ENCODE results near the gene POLH.
"Not testable (repeated sequence)": the region's sequence is repeated elsewhere in the genome, so short reads cannot be mapped to it uniquely, and the experiment has no call there.

Gene POLH

DNA sequence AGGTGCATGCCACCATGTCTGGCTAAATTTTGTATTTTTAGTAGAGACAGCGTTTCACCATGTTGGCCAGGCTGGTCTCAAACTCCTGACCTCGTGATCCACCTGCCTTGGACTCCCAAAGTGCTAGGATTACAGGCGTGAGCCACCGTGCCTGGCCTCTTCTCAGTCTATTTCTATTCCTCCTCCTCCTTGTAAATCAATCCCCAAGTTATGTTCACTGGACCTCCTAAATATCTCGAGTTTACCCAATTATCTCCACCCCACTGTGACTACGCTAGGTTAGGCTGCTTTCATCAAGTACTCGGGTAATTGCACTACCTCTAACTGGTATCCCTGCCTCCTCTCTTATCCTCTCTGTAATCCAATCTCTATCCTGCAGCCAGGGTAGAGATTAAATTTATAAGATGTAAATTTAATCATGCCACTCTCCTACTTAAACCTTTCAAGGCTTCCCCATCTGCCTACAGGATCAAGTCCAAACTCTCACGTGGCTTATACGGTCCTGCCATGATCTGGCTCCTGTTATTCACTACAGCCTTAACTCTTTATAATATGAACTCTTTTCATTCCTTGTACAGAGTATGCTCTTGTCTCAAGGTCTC lies 58.8 kb downstream of the POLH start:
- no peak for DNase-seq

DNA sequence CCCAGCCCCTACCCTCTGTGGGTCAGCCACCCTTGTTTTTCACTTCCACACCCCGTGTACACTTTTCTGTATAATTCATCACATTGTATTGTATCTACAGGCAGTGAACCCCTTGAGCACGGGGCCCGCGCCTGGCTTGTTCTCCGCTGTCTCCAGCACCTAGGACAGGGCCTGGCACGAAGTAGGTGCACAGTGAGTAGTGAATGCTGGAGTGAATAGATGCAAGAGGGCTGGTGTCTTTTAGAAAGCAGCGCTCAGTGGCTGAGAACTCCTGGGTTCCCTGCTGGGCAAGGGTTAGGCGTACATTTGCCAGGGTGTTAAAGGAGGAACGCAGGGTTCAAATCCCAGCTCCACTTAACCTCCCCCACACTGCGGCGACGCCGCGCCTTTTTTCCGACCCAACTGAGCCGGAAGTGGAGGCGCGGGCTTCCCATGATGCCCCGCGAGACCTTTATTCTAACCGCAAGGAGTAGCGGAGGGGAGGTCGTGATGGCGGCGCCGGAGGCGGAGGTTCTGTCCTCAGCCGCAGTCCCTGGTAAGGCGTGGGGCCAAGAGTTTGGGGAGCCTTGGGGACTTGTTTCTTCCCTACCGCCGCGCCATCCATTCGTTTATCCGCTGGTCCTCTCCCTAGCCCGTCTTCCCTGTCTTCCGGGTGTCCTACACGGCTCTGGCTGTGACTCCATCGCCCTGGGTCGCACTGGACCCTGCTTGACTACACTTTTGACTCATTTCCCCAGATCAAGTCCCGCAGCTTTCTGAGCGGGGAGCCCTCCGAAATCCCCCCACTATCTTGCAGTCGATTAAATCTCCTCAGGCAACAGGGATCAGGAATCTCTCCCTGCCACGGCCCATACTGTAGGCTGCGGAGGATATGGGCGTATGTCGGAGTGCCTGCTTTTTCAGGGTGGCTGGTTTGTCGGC lies 59.7 kb downstream of the POLH start, which contains the start of gene MAD2L1BP:
MAD2L1BP (plus strand) TSS at position 454 of the 921 bp plus-strand sequence; CDS start at position 490, 36 bp downstream.
- peak; percentile 75 for DNase-seq

DNA sequence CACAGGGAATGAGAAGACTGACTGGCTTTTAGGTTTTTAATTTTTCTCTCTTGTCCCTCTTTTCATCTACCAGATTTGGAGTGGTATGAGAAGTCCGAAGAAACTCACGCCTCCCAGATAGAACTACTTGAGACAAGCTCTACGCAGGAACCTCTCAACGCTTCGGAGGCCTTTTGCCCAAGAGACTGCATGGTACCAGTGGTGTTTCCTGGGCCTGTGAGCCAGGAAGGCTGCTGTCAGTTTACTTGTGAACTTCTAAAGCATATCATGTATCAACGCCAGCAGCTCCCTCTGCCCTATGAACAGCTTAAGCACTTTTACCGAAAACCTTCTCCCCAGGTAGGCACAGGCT lies 60.3 kb downstream of the POLH start:
- DNase-seq = no peak

DNA sequence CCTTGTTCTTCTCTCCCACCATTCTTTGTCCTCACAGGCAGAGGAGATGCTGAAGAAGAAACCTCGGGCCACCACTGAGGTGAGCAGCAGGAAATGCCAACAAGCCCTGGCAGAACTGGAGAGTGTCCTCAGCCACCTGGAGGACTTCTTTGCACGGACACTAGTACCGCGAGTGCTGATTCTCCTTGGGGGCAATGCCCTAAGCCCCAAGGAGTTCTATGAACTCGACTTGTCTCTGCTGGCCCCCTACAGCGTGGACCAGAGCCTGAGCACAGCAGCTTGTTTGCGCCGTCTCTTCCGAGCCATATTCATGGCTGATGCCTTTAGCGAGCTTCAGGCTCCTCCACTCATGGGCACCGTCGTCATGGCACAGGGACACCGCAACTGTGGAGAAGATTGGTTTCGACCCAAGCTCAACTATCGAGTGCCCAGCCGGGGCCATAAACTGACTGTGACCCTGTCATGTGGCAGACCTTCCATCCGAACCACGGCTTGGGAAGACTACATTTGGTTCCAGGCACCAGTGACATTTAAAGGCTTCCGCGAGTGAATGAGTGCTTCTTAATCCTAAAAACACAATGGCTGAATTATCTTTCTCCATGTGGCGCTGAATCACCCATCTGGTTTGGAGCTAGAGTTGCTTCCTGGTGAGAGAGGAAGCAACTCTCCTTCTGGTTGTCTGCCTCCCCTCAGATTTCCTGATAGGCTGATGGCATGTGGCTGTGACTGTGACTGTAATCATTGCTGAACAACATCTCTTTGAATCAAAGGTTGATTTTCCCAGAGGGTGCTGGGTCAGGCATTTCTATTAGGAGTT lies 64.2 kb downstream of the POLH start:
- no peak for DNase-seq

DNA sequence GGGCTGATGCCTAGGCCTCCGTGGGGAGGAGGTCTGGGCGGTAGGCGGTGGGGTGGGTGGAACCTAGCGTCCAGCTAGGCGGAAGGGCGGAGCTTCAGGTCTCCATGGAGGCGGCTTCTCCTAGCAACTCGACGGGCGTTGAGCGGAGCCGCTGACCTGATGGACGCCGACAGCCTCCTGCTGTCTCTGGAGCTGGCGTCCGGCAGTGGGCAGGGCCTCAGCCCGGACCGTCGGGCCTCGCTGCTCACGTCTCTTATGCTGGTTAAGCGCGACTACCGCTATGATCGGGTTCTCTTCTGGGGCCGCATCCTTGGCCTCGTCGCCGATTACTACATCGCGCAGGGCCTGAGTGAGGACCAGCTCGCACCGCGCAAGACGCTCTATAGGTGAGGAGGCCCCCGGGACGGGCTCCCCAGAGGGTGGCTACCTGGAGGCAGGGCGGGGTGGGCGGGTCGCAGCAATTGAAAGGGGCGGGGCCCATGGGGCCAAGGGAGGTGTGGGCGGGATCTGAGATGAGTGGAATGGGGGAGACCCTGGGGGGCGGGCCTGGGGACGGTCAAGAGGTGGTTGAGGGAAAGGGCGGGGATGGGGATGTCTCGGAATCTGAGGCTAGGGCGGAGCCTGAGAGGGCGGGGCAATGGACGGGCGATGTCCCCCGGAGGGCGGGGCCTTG lies 69.1 kb downstream of the POLH start, which contains the start of gene RSPH9:
RSPH9 (plus strand) TSS at position 97 of the 673 bp plus-strand sequence; CDS start at position 160, 63 bp downstream.
- DNase-seq = no peak

DNA sequence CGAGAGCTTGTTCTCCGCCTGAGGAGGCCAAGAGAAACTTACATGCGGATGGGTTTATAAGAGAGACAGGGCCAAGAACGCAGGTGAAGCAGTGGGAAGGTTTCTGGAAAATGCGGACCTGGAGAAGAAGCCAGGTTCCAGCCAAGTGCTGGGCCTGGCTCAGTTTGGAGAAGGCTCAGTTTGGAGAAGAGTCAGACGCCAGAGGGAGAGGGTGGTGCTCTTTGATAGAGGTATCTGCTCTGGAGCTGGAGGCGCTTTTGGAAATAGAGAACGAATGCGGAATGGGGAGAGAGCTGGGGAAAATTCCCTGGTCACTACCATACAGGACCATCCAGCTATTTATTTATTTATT lies 69.6 kb downstream of the POLH start:
- no peak for DNase-seq

DNA sequence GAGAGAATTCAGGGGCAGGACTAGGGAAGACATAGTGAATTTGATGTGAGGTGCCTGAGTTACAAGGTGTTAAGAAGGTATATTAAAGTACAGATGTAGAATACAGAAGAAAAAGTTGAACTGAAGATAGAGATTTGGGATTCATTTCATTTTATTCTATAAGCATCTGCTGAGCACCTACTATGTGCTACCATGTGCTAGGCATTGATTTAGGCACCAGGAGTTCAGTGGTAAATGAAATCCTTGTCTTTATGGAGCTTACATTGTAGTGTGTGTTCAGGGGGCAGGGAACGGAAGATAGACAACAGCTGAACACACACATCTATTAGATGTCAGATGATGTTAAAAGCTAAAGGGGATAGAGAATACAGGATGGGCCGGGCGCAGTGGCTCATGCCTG lies 71.6 kb downstream of the POLH start:
- DNase-seq = no peak

DNA sequence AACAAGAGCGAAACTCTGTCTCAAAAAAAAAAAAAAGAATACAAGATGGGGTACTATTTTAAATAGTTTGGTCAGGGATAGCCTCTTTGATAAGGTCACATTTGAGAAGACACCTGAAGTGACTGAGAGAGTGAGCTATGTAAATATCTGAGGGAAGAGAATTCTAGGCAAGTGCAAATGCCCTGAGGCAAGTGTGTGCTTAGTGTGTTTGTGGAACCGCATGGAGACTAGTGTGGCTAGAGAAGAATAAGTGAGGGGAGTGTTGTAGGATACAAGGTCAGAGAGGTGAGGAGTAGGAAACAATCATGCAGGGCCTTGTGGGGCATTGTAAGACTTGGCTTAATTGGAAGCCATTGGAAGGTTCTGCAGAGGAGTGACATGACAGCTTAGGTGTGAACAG lies 72.3 kb downstream of the POLH start:
- DNase-seq = no peak

DNA sequence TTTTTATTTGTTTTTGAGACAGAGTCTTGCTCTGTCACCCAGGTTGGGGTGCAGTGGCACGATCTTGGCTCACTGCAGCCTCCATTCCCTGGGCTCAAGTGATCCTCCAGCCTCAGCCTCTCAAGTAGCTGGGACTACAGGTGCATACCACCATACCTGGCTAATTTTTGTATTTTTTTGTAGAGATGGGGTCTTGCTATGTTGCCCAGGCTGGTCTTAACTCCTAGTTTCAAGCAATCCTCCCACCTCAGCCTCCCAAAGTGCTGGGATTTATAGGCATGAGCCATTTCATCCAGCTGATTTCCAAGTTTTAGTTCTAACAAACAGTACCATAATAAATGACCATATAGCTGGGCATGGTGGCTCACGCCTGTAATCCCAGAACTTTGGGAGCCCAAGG lies 76.8 kb downstream of the POLH start:
- not testable (repeated sequence) for DNase-seq

DNA sequence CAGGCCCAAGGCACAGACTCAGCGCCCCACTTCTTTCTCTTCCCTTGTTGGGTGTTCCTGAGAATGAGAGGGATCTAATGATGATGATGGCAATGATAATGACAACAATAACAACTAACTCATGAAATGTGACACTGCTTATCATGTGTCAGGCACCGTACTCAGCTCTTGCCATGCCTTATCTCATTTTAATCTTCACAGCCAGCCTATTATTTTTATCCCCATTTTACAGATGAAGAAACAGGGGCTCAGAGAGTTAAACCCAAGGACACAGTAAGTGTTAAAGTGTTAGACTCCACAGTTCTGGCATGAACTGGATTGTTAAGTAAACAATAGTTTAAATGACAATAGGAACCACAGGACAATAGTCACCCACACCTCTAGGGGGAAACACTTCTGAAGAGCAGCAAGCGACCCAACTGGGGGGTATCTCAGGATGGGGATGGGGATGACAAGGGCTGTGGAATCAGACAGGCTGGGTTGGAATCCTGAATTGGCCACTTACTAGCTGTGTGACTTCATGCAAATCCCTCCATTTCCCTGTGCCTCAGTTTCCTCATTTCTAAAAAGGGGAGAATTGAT lies 81.3 kb downstream of the POLH start:
- no peak for DNase-seq

DNA sequence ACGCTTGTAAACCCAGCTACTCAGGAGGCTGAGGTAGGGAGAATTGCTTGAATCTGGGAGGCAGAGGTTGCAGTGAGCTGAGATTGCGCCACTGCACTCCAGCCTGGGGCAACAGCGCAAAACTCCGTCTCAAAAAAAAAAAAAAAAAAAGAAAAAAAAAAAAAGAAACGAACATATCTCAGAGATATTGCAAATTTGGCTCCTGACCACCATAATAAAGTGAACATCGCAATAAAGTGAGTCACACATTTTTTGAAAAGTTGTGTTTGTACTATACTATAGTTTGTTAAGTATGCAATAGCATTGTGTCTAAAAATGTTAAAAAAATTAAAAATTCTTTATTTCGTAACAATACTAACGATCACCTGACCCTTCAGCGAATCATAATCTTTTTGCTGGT lies 82.2 kb downstream of the POLH start:
- DNase-seq = no peak

DNA sequence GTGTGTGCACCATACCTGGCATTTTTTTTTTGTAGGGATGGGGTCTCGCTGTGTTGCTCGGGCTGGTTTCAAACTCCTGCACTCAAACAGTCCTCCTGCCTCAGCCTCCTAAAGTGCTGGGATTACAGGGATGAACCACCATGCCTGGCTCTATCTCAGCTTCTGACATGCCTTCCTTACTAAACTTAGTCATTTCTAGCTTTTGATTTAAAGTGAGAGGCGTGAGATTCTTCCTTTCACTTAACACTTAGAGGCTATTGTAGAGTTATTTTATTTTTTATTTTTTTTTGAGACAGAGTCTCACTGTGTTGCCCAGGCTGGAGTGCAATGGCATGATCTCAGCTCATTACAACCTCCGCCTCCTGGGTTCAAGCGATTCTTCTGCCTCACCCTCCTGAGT lies 87.0 kb downstream of the POLH start:
- DNase-seq = not testable (repeated sequence)
